ENCODE data around the gene TSPAN33. TPM values are rescaled to one million over a fixed set of nuclear protein-coding genes. Genes with fewer than 3 reads are reported as not detected.
"Not testable (repeated sequence)": the region's sequence is repeated elsewhere in the genome, so short reads cannot be mapped to it uniquely, and the experiment has no call there.

Gene TSPAN33
- total RNA-seq, 2 experiments from 2014 or later: 9.3 to 11.0 TPM

GRCh38 chr7:129168231-129169021 is 23.9 kb downstream of the TSPAN33 start:
- no peak for DNase-seq

GRCh38 chr7:129169171-129169671 is 24.7 kb downstream of the TSPAN33 start:
- ChIA-PET POLR2A (interaction anchor here (0.6 to 1.3 kb wide), 3 partner anchors 13 to 41 kb away, joined by 3 read pairs; no protein-coding TSS in a partner anchor), CTCF (interaction anchor here (0.7 to 12.1 kb wide), 5 partner anchors 42 to 129 kb away, joined by 4 to 198 read pairs (median 8); no protein-coding TSS in a partner anchor)
- peak; percentile 75 for ATAC-seq
- H3K4me3 Mint-ChIP-seq: peak overlapping the region; percentile 66
- H3K27me3 Mint-ChIP-seq: no peaks in the 10 kb centered on the region
- peaks cover 17% of the 10 kb centered on the region for H3K4me1 Mint-ChIP-seq (ENCODE audit: low read depth)
- peak; percentile 65 for DNase-seq
- H3K27ac Mint-ChIP-seq: peak overlapping the region; percentile 77
- intact Hi-C loops (cut with micrococcal nuclease): no loop called here
- H3K9me3 Mint-ChIP-seq: no peaks in the 10 kb centered on the region
- no peak for TF ChIP-seq CTCF (IDR thresholded peaks at IDR 0.05)
- peaks cover 4% of the 10 kb centered on the region for H3K36me3 Mint-ChIP-seq (ENCODE audit: low read depth)

More at GRCh38 chr7:129168231-129169021, 23.9 kb downstream of the TSPAN33 start:
- ATAC-seq: no peak
- intact Hi-C loops (cut with micrococcal nuclease): no loop called here
- Mint-ChIP-seq H3K4me3 (peak overlapping the region; percentile 50), H3K4me1 (ENCODE audit: low read depth) (peaks cover 17% of the 10 kb centered on the region), H3K9me3 (no peaks in the 10 kb centered on the region), H3K36me3 (ENCODE audit: low read depth) (peaks cover 4% of the 10 kb centered on the region), H3K27ac (no peak overlapping the region), H3K27me3 (no peaks in the 10 kb centered on the region)
- CTCF ChIA-PET: interaction anchor here (0.8 to 12.1 kb wide), 7 partner anchors 9 to 285 kb away, joined by 3 to 198 read pairs (median 4); no protein-coding TSS in a partner anchor
- TF ChIP-seq CTCF (IDR thresholded peaks at IDR 0.05): no peak
- POLR2A ChIA-PET: interaction anchor here (1.3 kb wide), 1 partner anchor 42 kb away, joined by 3 read pairs; no protein-coding TSS in a partner anchor

GRCh38 chr7:129169686-129170440 is 25.4 kb downstream of the TSPAN33 start:
- Mint-ChIP-seq H3K36me3 (ENCODE audit: low read depth) (peaks cover 4% of the 10 kb centered on the region), H3K27ac (peak overlapping the region; percentile 77), H3K4me3 (peak overlapping the region; percentile 66), H3K4me1 (ENCODE audit: low read depth) (peaks cover 17% of the 10 kb centered on the region), H3K27me3 (no peaks in the 10 kb centered on the region), H3K9me3 (no peaks in the 10 kb centered on the region)
- intact Hi-C loops (cut with micrococcal nuclease): no loop called here
- ATAC-seq (peak; percentile 70), DNase-seq (peak; percentile 57)
- ChIA-PET POLR2A (interaction anchor here (0.6 to 1.3 kb wide), 3 partner anchors 12 to 41 kb away, joined by 3 read pairs; no protein-coding TSS in a partner anchor), CTCF (interaction anchor here (0.7 to 12.1 kb wide), 5 partner anchors 41 to 128 kb away, joined by 4 to 198 read pairs (median 8); no protein-coding TSS in a partner anchor)
- TF ChIP-seq CTCF (IDR thresholded peaks at IDR 0.05): no peak

- Mint-ChIP-seq H3K27me3 (no peaks in the 10 kb centered on the region), H3K4me3 (no peak overlapping the region), H3K27ac (no peak overlapping the region), H3K9me3 (no peaks in the 10 kb centered on the region), H3K36me3 (ENCODE audit: low read depth) (no peaks in the 10 kb centered on the region), H3K4me1 (ENCODE audit: low read depth) (peaks cover 17% of the 10 kb centered on the region)
- ATAC-seq: no peak
- ChIA-PET POLR2A (interaction anchor here (1.3 kb wide), 1 partner anchor 27 kb away, joined by 3 read pairs; no protein-coding TSS in a partner anchor), CTCF (interaction anchor here (1.0 to 12.1 kb wide), 4 partner anchors 40 to 101 kb away, joined by 3 to 198 read pairs (median 6); no protein-coding TSS in a partner anchor)
- TF ChIP-seq CTCF (IDR thresholded peaks at IDR 0.05): no peak
- intact Hi-C loops (cut with micrococcal nuclease): no loop called here
- DNase-seq: no peak
Observed at GRCh38 chr7:129170441-129171021, 26.0 kb downstream of the TSPAN33 start.

GRCh38 chr7:129173861-129174260 is 29.4 kb downstream of the TSPAN33 start:
- DNase-seq; H3K4me3 Mint-ChIP-seq; POLR2A ChIA-PET; H3K36me3 Mint-ChIP-seq (ENCODE audit: low read depth); H3K9me3 Mint-ChIP-seq; H3K27ac Mint-ChIP-seq; H3K27me3 Mint-ChIP-seq; ATAC-seq; intact Hi-C loops (cut with micrococcal nuclease); H3K4me1 Mint-ChIP-seq (ENCODE audit: low read depth): not testable (repeated sequence)
- CTCF ChIA-PET: interaction anchor here (5.0 kb wide), 1 partner anchor 11 kb away, joined by 38 read pairs; no protein-coding TSS in a partner anchor
